HEK293 (cell line): ENCODE measurements around the gene BET1.
A peak's percentile ranks its signal among the peaks of the same experiment; 100 is the strongest.

Experiments
- GFI1B ChIP-seq: fragments of 450-650 bp; formaldehyde crosslinking; IDR thresholded peaks from 2 replicates; pipeline ENCODE4 v1.5.1; 2016; ENCODE audit warnings: missing biosample characterization, missing genetic modification characterization
- KLF8 ChIP-seq: fragments of 450-650 bp; formaldehyde crosslinking; IDR thresholded peaks from 2 replicates; pipeline ENCODE4 v1.5.1; 2016; ENCODE audit warnings: missing biosample characterization, missing genetic modification characterization
- SP3 ChIP-seq: fragments of 450-650 bp; formaldehyde crosslinking; IDR thresholded peaks from 2 replicates; pipeline ENCODE4 v1.5.1; 2016; ENCODE audit warnings: missing biosample characterization, missing genetic modification characterization
- ZBTB21 ChIP-seq: fragments of 450-650 bp; formaldehyde crosslinking; IDR thresholded peaks from 2 replicates; pipeline ENCODE4 v1.5.1; 2017; ENCODE audit warnings: missing biosample characterization, missing genetic modification characterization
- ZBTB7A ChIP-seq: fragments of 450-650 bp; formaldehyde crosslinking; IDR thresholded peaks from 2 replicates; pipeline ENCODE4 v1.5.1; 2016; ENCODE audit warnings: low read depth, missing biosample characterization, missing genetic modification characterization
- ZNF138 ChIP-seq: fragments of 450-650 bp; formaldehyde crosslinking; IDR thresholded peaks from 2 replicates; pipeline ENCODE4 v1.5.1; 2016; ENCODE audit warnings: missing biosample characterization, missing genetic modification characterization, borderline replicate concordance
- ZNF140 ChIP-seq: fragments of 450-650 bp; formaldehyde crosslinking; IDR thresholded peaks from 2 replicates; pipeline ENCODE4 v1.5.1; 2016; ENCODE audit warnings: missing biosample characterization, missing genetic modification characterization
- ZNF174 ChIP-seq: fragments of 450-650 bp; formaldehyde crosslinking; IDR thresholded peaks from 2 replicates; pipeline ENCODE4 v1.5.0; 2017; ENCODE audit warnings: missing biosample characterization, mild to moderate bottlenecking, missing genetic modification characterization
- ZNF404 ChIP-seq: fragments of 450-650 bp; formaldehyde crosslinking; IDR thresholded peaks from 2 replicates; pipeline ENCODE4 v1.5.1; 2017; ENCODE audit warnings: missing biosample characterization, missing genetic modification characterization
- ZNF530 ChIP-seq: fragments of 450-650 bp; formaldehyde crosslinking; IDR thresholded peaks from 2 replicates; pipeline ENCODE4 v1.5.1; 2016; ENCODE audit warnings: low read depth, missing biosample characterization, missing genetic modification characterization
- ZNF544 ChIP-seq: fragments of 450-650 bp; formaldehyde crosslinking; IDR thresholded peaks from 2 replicates; pipeline ENCODE4 v1.5.0; 2017; ENCODE audit warnings: missing biosample characterization, missing genetic modification characterization
- ZNF549 ChIP-seq: fragments of 450-650 bp; IDR thresholded peaks from 2 replicates; pipeline ENCODE4 v1.5.1; 2018; ENCODE audit warnings: missing biosample characterization, missing genetic modification characterization, mild to moderate bottlenecking, inconsistent platforms, moderate library complexity
- ZNF585B ChIP-seq: fragments of 450-650 bp; formaldehyde crosslinking; IDR thresholded peaks from 2 replicates; pipeline ENCODE4 v1.5.1; 2016; ENCODE audit warnings: missing biosample characterization, missing genetic modification characterization
- ZNF677 ChIP-seq: fragments of 450-650 bp; IDR thresholded peaks from 2 replicates; pipeline ENCODE4 v1.5.0; 2018; ENCODE audit warnings: missing biosample characterization, mild to moderate bottlenecking, missing genetic modification characterization, moderate library complexity
- ZNF747 ChIP-seq: fragments of 450-650 bp; formaldehyde crosslinking; IDR thresholded peaks from 2 replicates; pipeline ENCODE4 v1.5.1; 2016; ENCODE audit warnings: missing biosample characterization, missing genetic modification characterization
- TF ChIP-seq, protein P1 (sequence below): fragments of 450-650 bp; formaldehyde crosslinking; IDR thresholded peaks from 2 replicates; pipeline ENCODE4 v1.5.1; 2016; ENCODE audit warnings: missing biosample characterization, missing genetic modification characterization, borderline replicate concordance
- TF ChIP-seq, protein P2 (sequence below): fragments of 450-650 bp; formaldehyde crosslinking; IDR thresholded peaks from 2 replicates; pipeline ENCODE4 v1.5.1; 2016; ENCODE audit warnings: missing biosample characterization, missing genetic modification characterization
- TF ChIP-seq, protein P3 (sequence below): fragments of 450-650 bp; formaldehyde crosslinking; IDR thresholded peaks from 2 replicates; pipeline ENCODE4 v1.5.1; 2017; ENCODE audit warnings: missing biosample characterization, missing genetic modification characterization
- TF ChIP-seq, protein P4 (sequence below): fragments of 450-650 bp; formaldehyde crosslinking; IDR thresholded peaks from 2 replicates; pipeline ENCODE4 v1.5.1; 2017; ENCODE audit warnings: missing biosample characterization, missing genetic modification characterization
- TF ChIP-seq, protein P5 (sequence below): fragments of 450-650 bp; formaldehyde crosslinking; IDR thresholded peaks from 2 replicates; pipeline ENCODE4 v1.5.1; 2016; ENCODE audit warnings: missing biosample characterization, missing genetic modification characterization

Gene BET1

DNA sequence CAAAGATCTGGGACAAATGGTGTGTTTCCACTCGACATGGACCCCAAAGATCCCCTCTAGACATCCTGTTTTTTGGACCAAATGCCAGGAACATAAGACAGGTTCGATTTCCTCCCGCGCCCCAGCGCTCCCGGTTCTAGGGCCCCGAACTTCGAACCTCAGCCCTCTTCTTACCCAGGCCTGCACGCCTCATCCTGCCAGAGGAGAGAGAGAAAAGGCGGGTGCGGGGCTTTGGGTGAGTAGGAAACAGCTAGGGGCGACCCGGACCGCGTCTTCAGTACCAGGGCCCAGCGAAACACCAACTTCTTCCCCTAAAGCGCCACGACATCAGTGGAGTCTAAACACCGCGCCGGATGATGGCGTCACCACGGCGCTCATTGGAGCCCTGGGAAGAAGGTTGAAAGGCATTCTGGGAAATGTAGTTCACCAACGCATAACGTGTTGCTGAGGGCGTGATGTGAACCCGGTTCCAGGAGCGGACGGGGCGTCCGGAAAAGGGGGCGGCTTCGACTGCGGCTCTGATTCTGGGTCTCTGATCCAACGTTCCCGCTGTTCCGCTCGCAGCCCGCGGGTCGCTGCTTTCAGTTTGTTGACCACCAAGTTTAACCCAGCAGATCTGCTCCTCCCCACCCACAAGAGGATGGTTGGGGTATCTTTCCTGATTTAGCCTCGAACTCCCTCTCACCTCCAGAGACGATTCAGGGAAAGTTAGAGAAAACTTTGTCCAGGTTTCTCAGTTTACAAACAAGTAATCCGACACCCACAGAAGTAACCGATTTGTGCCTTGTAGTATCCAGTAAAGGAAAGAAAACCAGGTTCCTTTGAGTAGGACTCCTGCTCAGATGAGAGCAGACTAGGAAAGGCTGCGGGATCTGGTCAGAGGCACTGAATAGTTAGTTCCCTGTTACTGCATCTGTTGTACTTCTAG lies at the start of gene BET1 (continued):
- TF ChIP-seq SP3 (tag by site-specific recombination) = peak; percentile 75
- TF ChIP-seq ZNF404 (tag by site-specific recombination) = no peak
- TF ChIP-seq ZNF585B (tag by site-specific recombination) = no peak
- TF ChIP-seq ZNF138 (tag by site-specific recombination) = no peak
- no peak for TF ChIP-seq ZNF530 (tag by site-specific recombination)
- no peak for TF ChIP-seq ZBTB7A (tag by site-specific recombination)
- TF ChIP-seq ZNF747 (tag by site-specific recombination) = no peak
- TF ChIP-seq, protein P1, sequence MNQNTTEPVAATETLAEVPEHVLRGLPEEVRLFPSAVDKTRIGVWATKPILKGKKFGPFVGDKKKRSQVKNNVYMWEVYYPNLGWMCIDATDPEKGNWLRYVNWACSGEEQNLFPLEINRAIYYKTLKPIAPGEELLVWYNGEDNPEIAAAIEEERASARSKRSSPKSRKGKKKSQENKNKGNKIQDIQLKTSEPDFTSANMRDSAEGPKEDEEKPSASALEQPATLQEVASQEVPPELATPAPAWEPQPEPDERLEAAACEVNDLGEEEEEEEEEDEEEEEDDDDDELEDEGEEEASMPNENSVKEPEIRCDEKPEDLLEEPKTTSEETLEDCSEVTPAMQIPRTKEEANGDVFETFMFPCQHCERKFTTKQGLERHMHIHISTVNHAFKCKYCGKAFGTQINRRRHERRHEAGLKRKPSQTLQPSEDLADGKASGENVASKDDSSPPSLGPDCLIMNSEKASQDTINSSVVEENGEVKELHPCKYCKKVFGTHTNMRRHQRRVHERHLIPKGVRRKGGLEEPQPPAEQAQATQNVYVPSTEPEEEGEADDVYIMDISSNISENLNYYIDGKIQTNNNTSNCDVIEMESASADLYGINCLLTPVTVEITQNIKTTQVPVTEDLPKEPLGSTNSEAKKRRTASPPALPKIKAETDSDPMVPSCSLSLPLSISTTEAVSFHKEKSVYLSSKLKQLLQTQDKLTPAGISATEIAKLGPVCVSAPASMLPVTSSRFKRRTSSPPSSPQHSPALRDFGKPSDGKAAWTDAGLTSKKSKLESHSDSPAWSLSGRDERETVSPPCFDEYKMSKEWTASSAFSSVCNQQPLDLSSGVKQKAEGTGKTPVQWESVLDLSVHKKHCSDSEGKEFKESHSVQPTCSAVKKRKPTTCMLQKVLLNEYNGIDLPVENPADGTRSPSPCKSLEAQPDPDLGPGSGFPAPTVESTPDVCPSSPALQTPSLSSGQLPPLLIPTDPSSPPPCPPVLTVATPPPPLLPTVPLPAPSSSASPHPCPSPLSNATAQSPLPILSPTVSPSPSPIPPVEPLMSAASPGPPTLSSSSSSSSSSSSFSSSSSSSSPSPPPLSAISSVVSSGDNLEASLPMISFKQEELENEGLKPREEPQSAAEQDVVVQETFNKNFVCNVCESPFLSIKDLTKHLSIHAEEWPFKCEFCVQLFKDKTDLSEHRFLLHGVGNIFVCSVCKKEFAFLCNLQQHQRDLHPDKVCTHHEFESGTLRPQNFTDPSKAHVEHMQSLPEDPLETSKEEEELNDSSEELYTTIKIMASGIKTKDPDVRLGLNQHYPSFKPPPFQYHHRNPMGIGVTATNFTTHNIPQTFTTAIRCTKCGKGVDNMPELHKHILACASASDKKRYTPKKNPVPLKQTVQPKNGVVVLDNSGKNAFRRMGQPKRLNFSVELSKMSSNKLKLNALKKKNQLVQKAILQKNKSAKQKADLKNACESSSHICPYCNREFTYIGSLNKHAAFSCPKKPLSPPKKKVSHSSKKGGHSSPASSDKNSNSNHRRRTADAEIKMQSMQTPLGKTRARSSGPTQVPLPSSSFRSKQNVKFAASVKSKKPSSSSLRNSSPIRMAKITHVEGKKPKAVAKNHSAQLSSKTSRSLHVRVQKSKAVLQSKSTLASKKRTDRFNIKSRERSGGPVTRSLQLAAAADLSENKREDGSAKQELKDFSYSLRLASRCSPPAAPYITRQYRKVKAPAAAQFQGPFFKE = no peak
- TF ChIP-seq ZNF549 (tag by site-specific recombination) = no peak
- no peak for TF ChIP-seq KLF8 (tag by site-specific recombination)
- no peak for TF ChIP-seq GFI1B (tag by site-specific recombination)
- TF ChIP-seq, protein P2, sequence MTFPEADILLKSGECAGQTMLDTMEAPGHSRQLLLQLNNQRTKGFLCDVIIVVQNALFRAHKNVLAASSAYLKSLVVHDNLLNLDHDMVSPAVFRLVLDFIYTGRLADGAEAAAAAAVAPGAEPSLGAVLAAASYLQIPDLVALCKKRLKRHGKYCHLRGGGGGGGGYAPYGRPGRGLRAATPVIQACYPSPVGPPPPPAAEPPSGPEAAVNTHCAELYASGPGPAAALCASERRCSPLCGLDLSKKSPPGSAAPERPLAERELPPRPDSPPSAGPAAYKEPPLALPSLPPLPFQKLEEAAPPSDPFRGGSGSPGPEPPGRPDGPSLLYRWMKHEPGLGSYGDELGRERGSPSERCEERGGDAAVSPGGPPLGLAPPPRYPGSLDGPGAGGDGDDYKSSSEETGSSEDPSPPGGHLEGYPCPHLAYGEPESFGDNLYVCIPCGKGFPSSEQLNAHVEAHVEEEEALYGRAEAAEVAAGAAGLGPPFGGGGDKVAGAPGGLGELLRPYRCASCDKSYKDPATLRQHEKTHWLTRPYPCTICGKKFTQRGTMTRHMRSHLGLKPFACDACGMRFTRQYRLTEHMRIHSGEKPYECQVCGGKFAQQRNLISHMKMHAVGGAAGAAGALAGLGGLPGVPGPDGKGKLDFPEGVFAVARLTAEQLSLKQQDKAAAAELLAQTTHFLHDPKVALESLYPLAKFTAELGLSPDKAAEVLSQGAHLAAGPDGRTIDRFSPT (tag by site-specific recombination) = no peak
- TF ChIP-seq ZNF677 (tag by site-specific recombination) = no peak
- TF ChIP-seq, protein P3, sequence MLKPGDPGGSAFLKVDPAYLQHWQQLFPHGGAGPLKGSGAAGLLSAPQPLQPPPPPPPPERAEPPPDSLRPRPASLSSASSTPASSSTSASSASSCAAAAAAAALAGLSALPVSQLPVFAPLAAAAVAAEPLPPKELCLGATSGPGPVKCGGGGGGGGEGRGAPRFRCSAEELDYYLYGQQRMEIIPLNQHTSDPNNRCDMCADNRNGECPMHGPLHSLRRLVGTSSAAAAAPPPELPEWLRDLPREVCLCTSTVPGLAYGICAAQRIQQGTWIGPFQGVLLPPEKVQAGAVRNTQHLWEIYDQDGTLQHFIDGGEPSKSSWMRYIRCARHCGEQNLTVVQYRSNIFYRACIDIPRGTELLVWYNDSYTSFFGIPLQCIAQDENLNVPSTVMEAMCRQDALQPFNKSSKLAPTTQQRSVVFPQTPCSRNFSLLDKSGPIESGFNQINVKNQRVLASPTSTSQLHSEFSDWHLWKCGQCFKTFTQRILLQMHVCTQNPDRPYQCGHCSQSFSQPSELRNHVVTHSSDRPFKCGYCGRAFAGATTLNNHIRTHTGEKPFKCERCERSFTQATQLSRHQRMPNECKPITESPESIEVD = no peak
- no peak for TF ChIP-seq ZNF140 (tag by site-specific recombination)
- TF ChIP-seq ZNF544 (tag by site-specific recombination) = no peak
- TF ChIP-seq, protein P4, sequence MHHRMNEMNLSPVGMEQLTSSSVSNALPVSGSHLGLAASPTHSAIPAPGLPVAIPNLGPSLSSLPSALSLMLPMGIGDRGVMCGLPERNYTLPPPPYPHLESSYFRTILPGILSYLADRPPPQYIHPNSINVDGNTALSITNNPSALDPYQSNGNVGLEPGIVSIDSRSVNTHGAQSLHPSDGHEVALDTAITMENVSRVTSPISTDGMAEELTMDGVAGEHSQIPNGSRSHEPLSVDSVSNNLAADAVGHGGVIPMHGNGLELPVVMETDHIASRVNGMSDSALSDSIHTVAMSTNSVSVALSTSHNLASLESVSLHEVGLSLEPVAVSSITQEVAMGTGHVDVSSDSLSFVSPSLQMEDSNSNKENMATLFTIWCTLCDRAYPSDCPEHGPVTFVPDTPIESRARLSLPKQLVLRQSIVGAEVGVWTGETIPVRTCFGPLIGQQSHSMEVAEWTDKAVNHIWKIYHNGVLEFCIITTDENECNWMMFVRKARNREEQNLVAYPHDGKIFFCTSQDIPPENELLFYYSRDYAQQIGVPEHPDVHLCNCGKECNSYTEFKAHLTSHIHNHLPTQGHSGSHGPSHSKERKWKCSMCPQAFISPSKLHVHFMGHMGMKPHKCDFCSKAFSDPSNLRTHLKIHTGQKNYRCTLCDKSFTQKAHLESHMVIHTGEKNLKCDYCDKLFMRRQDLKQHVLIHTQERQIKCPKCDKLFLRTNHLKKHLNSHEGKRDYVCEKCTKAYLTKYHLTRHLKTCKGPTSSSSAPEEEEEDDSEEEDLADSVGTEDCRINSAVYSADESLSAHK = no peak
- TF ChIP-seq ZNF174 (tag by site-specific recombination) = no peak
- TF ChIP-seq ZBTB21 (tag by site-specific recombination) = peak; percentile 75
- TF ChIP-seq, protein P5, sequence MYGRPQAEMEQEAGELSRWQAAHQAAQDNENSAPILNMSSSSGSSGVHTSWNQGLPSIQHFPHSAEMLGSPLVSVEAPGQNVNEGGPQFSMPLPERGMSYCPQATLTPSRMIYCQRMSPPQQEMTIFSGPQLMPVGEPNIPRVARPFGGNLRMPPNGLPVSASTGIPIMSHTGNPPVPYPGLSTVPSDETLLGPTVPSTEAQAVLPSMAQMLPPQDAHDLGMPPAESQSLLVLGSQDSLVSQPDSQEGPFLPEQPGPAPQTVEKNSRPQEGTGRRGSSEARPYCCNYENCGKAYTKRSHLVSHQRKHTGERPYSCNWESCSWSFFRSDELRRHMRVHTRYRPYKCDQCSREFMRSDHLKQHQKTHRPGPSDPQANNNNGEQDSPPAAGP (tag by site-specific recombination) = peak; percentile 30; the same call in 1 of the 2 replicates
